Kidney (tissue), 14 donors: ENCODE results near the gene MARCHF10. TPM values are rescaled to one million over a fixed set of nuclear protein-coding genes. Genes with fewer than 3 reads are reported as not detected.

Experiments used
- DNase-seq, 5 donors: peaks; one replicate each; pipeline ENCODE4 v3.0.0-alpha.2; 2013 to 2020
- FAIRE-seq: peaks from 2 replicates; lab custom pipeline; 2012; peaks lifted over from hg19 to GRCh38; lab: Jason Lieb, UNC
- H3K27ac ChIP-seq, 2 donors: one replicate each; pipeline ENCODE4 v1.7.0; 2013; ENCODE audit warnings: low read depth in 2 of 2, low read length in 2 of 2, inconsistent platforms in 1 of 2
- H3K27me3 ChIP-seq: one replicate; pipeline ENCODE4 v1.7.1; 2013; ENCODE audit warnings: low read length, inconsistent platforms; ENCODE audit not compliant: control insufficient read depth, insufficient read depth
- H3K36me3 ChIP-seq, 3 donors: one replicate each; pipeline versions ENCODE4 v1.7.0 to v1.7.1; 2013; ENCODE audit warnings: low read length in 3 of 3, control low read depth in 1 of 3, inconsistent platforms in 1 of 3; ENCODE audit not compliant: insufficient read depth in 3 of 3, control insufficient read depth in 2 of 3
- H3K4me1 ChIP-seq, 3 donors: one replicate each; pipeline versions ENCODE4 v1.7.0 to v1.7.1; 2013; ENCODE audit warnings: low read length in 3 of 3, inconsistent platforms in 1 of 3, low read depth in 1 of 3; ENCODE audit not compliant: control insufficient read depth in 2 of 3, insufficient read depth in 2 of 3
- H3K4me3 ChIP-seq, 3 donors: one replicate each; pipeline versions ENCODE4 v1.7.0 to v1.8.1; 2013; ENCODE audit warnings: low read length in 3 of 3, control low read depth in 1 of 3, inconsistent platforms in 1 of 3
- H3K9ac ChIP-seq, 3 donors: one replicate each; pipeline versions ENCODE4 v1.7.0 to v1.7.1; 2013; ENCODE audit warnings: low read length in 3 of 3, control low read depth in 1 of 3, inconsistent platforms in 1 of 3
- H3K9me3 ChIP-seq, 3 donors: one replicate each; pipeline versions ENCODE4 v1.7.0 to v1.7.1; 2013; ENCODE audit warnings: low read length in 3 of 3, control low read depth in 1 of 3, inconsistent platforms in 1 of 3; ENCODE audit not compliant: control insufficient read depth in 2 of 3, insufficient read depth in 1 of 3
- CTCF ChIP-seq: IDR thresholded peaks from 3 replicates; pipeline ENCODE4 v1.5.1; 2012; ENCODE audit warnings: mild to moderate bottlenecking, moderate library complexity, borderline replicate concordance; ENCODE audit not compliant: insufficient read depth; ENCODE audit errors: extremely low read depth
- intact Hi-C: fragments of 100-400 bp; cut with DNase I; formaldehyde crosslinking; loops from one replicate; pipeline ENCODE4 v1.11.1; 2022
- polyA plus RNA-seq: library from polyadenylated mRNA; stranded (reverse); fragments of 350-450 nt; fragmentation: Illumina TruSeq; extraction: RNeasy Lipid Tissue Mini Kit (QIAGEN cat#74804); gene quantifications from one replicate; pipeline ENCODE4 v1.2.3, GENCODE V29; 2014; ENCODE audit warnings: low read depth, low replicate concordance; ENCODE audit not compliant: insufficient read depth
- total RNA-seq: library from RNA; stranded (reverse); fragmentation: NEBNext Ultra II Directional; extraction: Animal tissue kit (Norgen Biotek cat#: 25700); gene quantifications from one replicate; pipeline ENCODE4 v1.2.1, GENCODE V29; 2021
- donor health status: control.
- donor health status: control.
- donor health status: control.
- donor health status: control.
- donor health status: control.
- donor health status: DM: yes; HTN: yes; CAD: no.
- donor health status: Normal renal cell carcinoma (clear cell type).

Gene MARCHF10
- total and polyA plus RNA-seq, 2 donors from 2014 or later: 0.66 to 6.3 TPM

- H3K9ac ChIP-seq: no peak overlapping the region
- no peak for FAIRE-seq
- intact Hi-C loops: no loop called here
Measured at GRCh38 chr17:62782730-62783270, 25.3 kb downstream of the MARCHF10 start.

GRCh38 chr17:62781831-62782251 lies 26.3 kb downstream of the MARCHF10 start:
- Histone ChIP-seq H3K27ac (no peak overlapping the region), H3K4me3 (no peak overlapping the region), H3K4me1 (no peaks in the 10 kb centered on the region), H3K9me3 (no peaks in the 10 kb centered on the region), H3K9ac (no peak overlapping the region), H3K27me3 (no peaks in the 10 kb centered on the region), H3K36me3 (no peaks in the 10 kb centered on the region)
- DNase-seq (no peak), FAIRE-seq (no peak)
- no peak for TF ChIP-seq CTCF
- intact Hi-C loops: no loop called here

More at GRCh38 chr17:62782730-62783270, 25.3 kb downstream of the MARCHF10 start:
- no peaks in the 10 kb centered on the region for H3K27me3 ChIP-seq
- no peaks in the 10 kb centered on the region for H3K4me1 ChIP-seq
- DNase-seq: no peak
- H3K9me3 ChIP-seq: no peaks in the 10 kb centered on the region
- TF ChIP-seq CTCF: no peak
- no peaks in the 10 kb centered on the region for H3K36me3 ChIP-seq
- no peak overlapping the region for H3K4me3 ChIP-seq
- no peak overlapping the region for H3K27ac ChIP-seq

- H3K4me3 ChIP-seq: no peak overlapping the region
- H3K36me3 ChIP-seq: no peaks in the 10 kb centered on the region
- H3K9me3 ChIP-seq: no peaks in the 10 kb centered on the region
- FAIRE-seq (no peak), DNase-seq (no peak)
- intact Hi-C loops: no loop called here
- no peaks in the 10 kb centered on the region for H3K4me1 ChIP-seq
- H3K27me3 ChIP-seq: no peaks in the 10 kb centered on the region
- TF ChIP-seq CTCF: no peak
- H3K27ac ChIP-seq: no peak overlapping the region
- no peak overlapping the region for H3K9ac ChIP-seq
Measured at GRCh38 chr17:62781356-62781755, 26.8 kb downstream of the MARCHF10 start.

- intact Hi-C loops: no loop called here
- no peak overlapping the region for H3K9ac ChIP-seq
- H3K4me1 ChIP-seq: no peaks in the 10 kb centered on the region
- TF ChIP-seq CTCF: no peak
- FAIRE-seq (no peak), DNase-seq (no peak)
- no peaks in the 10 kb centered on the region for H3K27me3 ChIP-seq
- H3K27ac ChIP-seq: no peak overlapping the region
- no peaks in the 10 kb centered on the region for H3K36me3 ChIP-seq
- H3K4me3 ChIP-seq: no peak overlapping the region
- H3K9me3 ChIP-seq: no peaks in the 10 kb centered on the region
Measured at GRCh38 chr17:62780951-62781350, 27.2 kb downstream of the MARCHF10 start.
